ENCODE measurements around the gene TMEM263. TPM values are rescaled to one million over a fixed set of nuclear protein-coding genes. Genes with fewer than 3 reads are reported as not detected.
"Not testable (repeated sequence)": the region's sequence is repeated elsewhere in the genome, so short reads cannot be mapped to it uniquely, and the experiment has no call there.

Gene TMEM263
- total and polyA plus RNA-seq, 2 experiments from 2014 or later = 70.0 to 132 TPM

GRCh38 chr12:106997916-106998315, 42.2 kb downstream of the TMEM263 start:
- TF ChIP-seq CTCF (IDR thresholded peaks at IDR 0.05; ENCODE audit: poor library complexity) = no peak
- no peak for TF ChIP-seq EZH2phosphoT487 (IDR thresholded peaks at IDR 0.05; ENCODE audit: low read depth, severe bottlenecking, unreplicated experiment)
- no peak for TF ChIP-seq EZH2 (IDR thresholded peaks at IDR 0.05; ENCODE audit: borderline replicate concordance)
- H2AFZ ChIP-seq = no peak overlapping the region
- no peak for DNase-seq (ENCODE audit: low spot score)
- no peaks in the 10 kb centered on the region for H3K36me3 ChIP-seq (replicated peaks; ENCODE audit: insufficient read depth, low read depth)
- WGBS (ENCODE audit: low lambda C conversion rate, missing lambda C conversion rate) = 89% methylated on average over 1 of the region's 1 CpG
- H3K27ac ChIP-seq = no peak overlapping the region
- no peaks in the 10 kb centered on the region for H3K9me2 ChIP-seq (replicated peaks; ENCODE audit: insufficient read depth)
- no peaks in the 10 kb centered on the region for H3K4me1 ChIP-seq (ENCODE audit: insufficient read depth)
- H3K79me2 ChIP-seq = no peaks in the 10 kb centered on the region
- no peak overlapping the region for H3K4me2 ChIP-seq
- no peaks in the 10 kb centered on the region for H3K27me3 ChIP-seq
- no peaks in the 10 kb centered on the region for H4K20me1 ChIP-seq (ENCODE audit: insufficient read depth, poor library complexity, severe bottlenecking)
- no peak overlapping the region for H3K4me3 ChIP-seq
- no peaks in the 10 kb centered on the region for H3K9me3 ChIP-seq (ENCODE audit: low read depth)

DNA sequence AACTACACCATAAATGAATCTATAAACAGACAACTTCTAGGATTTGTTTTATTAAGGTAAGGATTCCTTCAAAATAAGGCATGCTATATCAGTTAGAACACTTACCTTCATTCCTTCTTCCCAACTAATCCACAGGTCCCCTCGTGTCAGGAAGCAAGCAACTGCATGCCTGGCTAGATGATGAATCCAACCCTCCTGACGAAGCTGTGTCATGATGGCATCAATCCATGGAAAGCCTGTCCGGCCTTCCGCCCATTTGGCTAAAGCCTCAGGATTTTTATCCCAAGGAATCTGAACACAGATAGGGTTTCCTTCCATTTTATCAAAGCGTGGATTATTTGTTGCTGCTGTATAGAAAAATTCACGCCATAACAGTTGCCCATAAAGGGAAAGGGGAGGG, 43.7 kb downstream of the TMEM263 start:
- Histone ChIP-seq H3K27ac (no peak overlapping the region), H3K4me3 (no peak overlapping the region), H4K20me1 (ENCODE audit: insufficient read depth, poor library complexity, severe bottlenecking) (no peaks in the 10 kb centered on the region), H3K4me1 (ENCODE audit: insufficient read depth) (no peaks in the 10 kb centered on the region), H3K9me2 (replicated peaks; ENCODE audit: insufficient read depth) (no peaks in the 10 kb centered on the region), H3K79me2 (no peaks in the 10 kb centered on the region), H3K27me3 (no peaks in the 10 kb centered on the region), H3K4me2 (no peak overlapping the region), H2AFZ (no peak overlapping the region), H3K36me3 (replicated peaks; ENCODE audit: insufficient read depth, low read depth) (no peaks in the 10 kb centered on the region), H3K9me3 (ENCODE audit: low read depth) (no peaks in the 10 kb centered on the region)
- DNase-seq (ENCODE audit: low spot score) = peak; percentile 27
- no peak for TF ChIP-seq EZH2phosphoT487 (IDR thresholded peaks at IDR 0.05; ENCODE audit: low read depth, severe bottlenecking, unreplicated experiment)
- TF ChIP-seq CTCF (IDR thresholded peaks at IDR 0.05; ENCODE audit: poor library complexity) = no peak
- no peak for TF ChIP-seq EZH2 (IDR thresholded peaks at IDR 0.05; ENCODE audit: borderline replicate concordance)
- 85% methylated on average over 6 of the region's 6 CpGs for WGBS (ENCODE audit: low lambda C conversion rate, missing lambda C conversion rate)

- DNase-seq (ENCODE audit: low spot score); H3K4me3 ChIP-seq; H3K4me2 ChIP-seq; H3K36me3 ChIP-seq (replicated peaks; ENCODE audit: insufficient read depth, low read depth); H3K9me3 ChIP-seq (ENCODE audit: low read depth); H3K79me2 ChIP-seq; H3K9me2 ChIP-seq (replicated peaks; ENCODE audit: insufficient read depth); H3K27ac ChIP-seq; H3K4me1 ChIP-seq (ENCODE audit: insufficient read depth); H2AFZ ChIP-seq; H4K20me1 ChIP-seq (ENCODE audit: insufficient read depth, poor library complexity, severe bottlenecking); H3K27me3 ChIP-seq: not testable (repeated sequence)
- 92% methylated on average over 4 of the region's 4 CpGs for WGBS (ENCODE audit: low lambda C conversion rate, missing lambda C conversion rate)
Measured at GRCh38 chr12:107002665-107003064, 47.0 kb downstream of the TMEM263 start.

DNA sequence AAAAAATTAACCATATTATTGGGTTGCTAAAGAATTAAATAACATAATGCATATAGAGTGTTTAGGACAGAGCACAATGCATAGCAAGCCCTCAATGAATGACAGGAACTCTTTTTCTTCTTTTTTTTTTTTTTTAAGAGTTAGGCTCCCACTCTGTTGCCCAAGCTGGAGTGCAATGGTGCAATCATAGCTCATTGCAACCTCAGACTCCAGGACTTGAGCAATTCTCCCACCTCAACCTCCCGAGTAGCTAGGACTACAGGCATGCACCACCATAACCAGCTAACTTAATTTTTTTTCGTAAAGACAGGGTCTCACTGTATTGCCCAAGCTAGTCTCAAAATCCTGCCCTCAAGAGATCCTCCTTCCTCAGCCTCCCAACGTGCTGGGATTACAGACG, 51.7 kb downstream of the TMEM263 start:
- Histone ChIP-seq H2AFZ (no peak overlapping the region), H3K4me2 (no peak overlapping the region), H3K27ac (no peak overlapping the region), H3K9me3 (ENCODE audit: low read depth) (no peaks in the 10 kb centered on the region), H3K79me2 (no peaks in the 10 kb centered on the region), H3K36me3 (replicated peaks; ENCODE audit: insufficient read depth, low read depth) (no peaks in the 10 kb centered on the region), H4K20me1 (ENCODE audit: insufficient read depth, poor library complexity, severe bottlenecking) (no peaks in the 10 kb centered on the region), H3K27me3 (no peaks in the 10 kb centered on the region), H3K9me2 (replicated peaks; ENCODE audit: insufficient read depth) (no peaks in the 10 kb centered on the region), H3K4me1 (ENCODE audit: insufficient read depth) (no peaks in the 10 kb centered on the region), H3K4me3 (no peak overlapping the region)
- TF ChIP-seq CTCF (IDR thresholded peaks at IDR 0.05; ENCODE audit: poor library complexity) (no peak), EZH2 (IDR thresholded peaks at IDR 0.05; ENCODE audit: borderline replicate concordance) (no peak), EZH2phosphoT487 (IDR thresholded peaks at IDR 0.05; ENCODE audit: low read depth, severe bottlenecking, unreplicated experiment) (no peak)
- WGBS (ENCODE audit: low lambda C conversion rate, missing lambda C conversion rate) = 99% methylated on average over 4 of the region's 4 CpGs
- DNase-seq (ENCODE audit: low spot score) = no peak
